Nephron (organoid): ENCODE results near the gene PCGF1.
A peak's percentile ranks its signal among the peaks of the same experiment; 100 is the strongest.

ENCODE experiments used
- H3K27ac Mint-ChIP-seq, 3 experiments: 2 replicates each; pipeline ENCODE4 v1.8.0; 2020; ENCODE audit warnings: mixed read lengths in 3 of 3, mild to moderate bottlenecking in 2 of 3, moderate library complexity in 1 of 3
- H3K27me3 Mint-ChIP-seq: 2 replicates; pipeline ENCODE4 v1.8.0; 2021; ENCODE audit warnings: low read depth, mild to moderate bottlenecking, moderate library complexity, mixed read lengths
- H3K36me3 Mint-ChIP-seq: 2 replicates; pipeline ENCODE4 v1.8.0; 2020; ENCODE audit warnings: low read depth, mixed read lengths
- H3K4me1 Mint-ChIP-seq: 2 replicates; pipeline ENCODE4 v1.8.0; 2020; ENCODE audit warnings: mixed read lengths
- H3K4me3 Mint-ChIP-seq, 3 experiments: 2 replicates each; pipeline ENCODE4 v1.8.0; 2020; ENCODE audit warnings: mild to moderate bottlenecking in 3 of 3, mixed read lengths in 3 of 3, moderate library complexity in 2 of 3
- H3K9me3 Mint-ChIP-seq: 2 replicates; pipeline ENCODE4 v1.8.0; 2020; ENCODE audit warnings: mixed read lengths
- TF ChIP-seq, protein P1 (sequence below), 3 experiments: fragments of 200-600 bp; sonication (generic); IDR thresholded peaks; one replicate each; pipeline ENCODE4 v1.5.0; 2021; ENCODE audit warnings: antibody characterized with exemption in 3 of 3; ENCODE audit not compliant: unreplicated experiment in 3 of 3

PCGF1 gene

GRCh38 chr2:74514368-74515270 is 7.1 kb upstream of the PCGF1 start, which contains the start of gene TLX2:
TLX2 (plus strand) TSS chr2:74514450; CDS start chr2:74514807, 357 bp downstream.
- H3K27ac Mint-ChIP-seq = no peak within 1 kb of the TSS
- H3K36me3 Mint-ChIP-seq = no peaks in the 10 kb centered on the region
- H3K9me3 Mint-ChIP-seq = no peaks in the 10 kb centered on the region
- H3K27me3 Mint-ChIP-seq = peaks cover 99% of the 10 kb centered on the region
- peak within 1 kb of the TSS in 2 of 3 experiments; percentile 32 to 59 for H3K4me3 Mint-ChIP-seq
- H3K4me1 Mint-ChIP-seq = no peaks in the 10 kb centered on the region
- TF ChIP-seq, protein P1, sequence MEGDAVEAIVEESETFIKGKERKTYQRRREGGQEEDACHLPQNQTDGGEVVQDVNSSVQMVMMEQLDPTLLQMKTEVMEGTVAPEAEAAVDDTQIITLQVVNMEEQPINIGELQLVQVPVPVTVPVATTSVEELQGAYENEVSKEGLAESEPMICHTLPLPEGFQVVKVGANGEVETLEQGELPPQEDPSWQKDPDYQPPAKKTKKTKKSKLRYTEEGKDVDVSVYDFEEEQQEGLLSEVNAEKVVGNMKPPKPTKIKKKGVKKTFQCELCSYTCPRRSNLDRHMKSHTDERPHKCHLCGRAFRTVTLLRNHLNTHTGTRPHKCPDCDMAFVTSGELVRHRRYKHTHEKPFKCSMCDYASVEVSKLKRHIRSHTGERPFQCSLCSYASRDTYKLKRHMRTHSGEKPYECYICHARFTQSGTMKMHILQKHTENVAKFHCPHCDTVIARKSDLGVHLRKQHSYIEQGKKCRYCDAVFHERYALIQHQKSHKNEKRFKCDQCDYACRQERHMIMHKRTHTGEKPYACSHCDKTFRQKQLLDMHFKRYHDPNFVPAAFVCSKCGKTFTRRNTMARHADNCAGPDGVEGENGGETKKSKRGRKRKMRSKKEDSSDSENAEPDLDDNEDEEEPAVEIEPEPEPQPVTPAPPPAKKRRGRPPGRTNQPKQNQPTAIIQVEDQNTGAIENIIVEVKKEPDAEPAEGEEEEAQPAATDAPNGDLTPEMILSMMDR (IDR thresholded peaks at IDR 0.05; ENCODE audit: unreplicated experiment in 3 of 3) = no peak

- peak overlapping the region in 1 of 3 experiments; percentile 19 for H3K4me3 Mint-ChIP-seq
- no peaks in the 10 kb centered on the region for H3K36me3 Mint-ChIP-seq
- no peaks in the 10 kb centered on the region for H3K9me3 Mint-ChIP-seq
- H3K4me1 Mint-ChIP-seq = no peaks in the 10 kb centered on the region
- no peak overlapping the region for H3K27ac Mint-ChIP-seq
- TF ChIP-seq, protein P1 (IDR thresholded peaks at IDR 0.05; ENCODE audit: unreplicated experiment in 3 of 3) = no peak
- H3K27me3 Mint-ChIP-seq = peaks cover 99% of the 10 kb centered on the region
Observed at GRCh38 chr2:74513605-74514367, 6.3 kb upstream of the PCGF1 start.

DNA sequence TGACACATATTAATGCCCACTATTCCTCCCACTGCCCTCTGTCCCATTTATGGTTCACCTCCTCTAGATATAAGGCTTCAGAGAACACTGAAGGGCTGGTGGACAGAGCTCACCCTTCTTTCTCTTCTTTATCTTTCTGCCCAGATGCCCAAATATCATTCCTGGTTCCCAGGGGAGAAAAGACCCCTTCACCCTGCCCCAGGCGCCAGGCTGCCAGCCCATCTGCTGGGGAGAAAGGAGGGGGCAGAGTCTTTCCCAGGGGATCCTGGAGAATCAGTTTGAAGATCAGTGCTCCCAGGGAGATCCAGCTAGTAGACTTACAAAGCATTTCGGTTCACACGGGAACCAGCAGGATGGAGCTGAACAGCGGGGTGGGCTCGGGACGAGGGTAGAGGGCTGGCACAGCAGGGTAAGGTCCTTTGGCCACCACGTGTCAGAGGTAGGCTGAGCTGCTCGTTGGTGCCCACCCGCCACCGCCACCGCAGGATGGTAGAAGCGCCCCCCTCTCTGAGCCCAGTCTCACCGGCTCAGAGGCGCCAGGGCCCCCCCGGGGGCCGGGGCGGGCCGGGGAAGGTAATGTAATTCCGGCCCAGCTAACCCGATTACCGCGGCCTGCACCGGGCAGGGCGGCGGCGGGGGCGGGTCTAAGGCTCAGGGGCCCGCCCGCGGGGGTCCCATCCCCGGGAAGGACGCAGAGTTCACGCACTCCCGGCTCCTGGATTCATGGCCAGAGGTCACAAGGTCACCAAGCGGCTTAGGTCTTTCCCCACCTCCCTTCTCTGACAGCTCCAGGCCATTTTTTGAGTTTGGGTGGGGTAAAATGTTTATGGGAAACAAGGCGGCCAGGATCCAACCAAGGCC is 5.5 kb upstream of the PCGF1 start:
- H3K4me3 Mint-ChIP-seq = peak overlapping the region in 1 of 3 experiments; percentile 31
- H3K4me1 Mint-ChIP-seq = peaks cover 4% of the 10 kb centered on the region
- H3K27me3 Mint-ChIP-seq = peaks cover 99% of the 10 kb centered on the region
- no peaks in the 10 kb centered on the region for H3K9me3 Mint-ChIP-seq
- TF ChIP-seq, protein P1 (IDR thresholded peaks at IDR 0.05; ENCODE audit: unreplicated experiment in 3 of 3) = no peak
- H3K36me3 Mint-ChIP-seq = no peaks in the 10 kb centered on the region
- no peak overlapping the region for H3K27ac Mint-ChIP-seq

- H3K36me3 Mint-ChIP-seq = peaks cover 13% of the 10 kb centered on the region
- H3K27me3 Mint-ChIP-seq = peaks cover 98% of the 10 kb centered on the region
- TF ChIP-seq, protein P1 (IDR thresholded peaks at IDR 0.05; ENCODE audit: unreplicated experiment in 3 of 3) = no peak
- H3K27ac Mint-ChIP-seq = no peak overlapping the region
- H3K9me3 Mint-ChIP-seq = no peaks in the 10 kb centered on the region
- no peak overlapping the region for H3K4me3 Mint-ChIP-seq
- H3K4me1 Mint-ChIP-seq = peaks cover 17% of the 10 kb centered on the region
Observed at GRCh38 chr2:74511104-74511989, 3.9 kb upstream of the PCGF1 start.

GRCh38 chr2:74510272-74510671 is 2.8 kb upstream of the PCGF1 start:
- Mint-ChIP-seq H3K27me3 (peaks cover 94% of the 10 kb centered on the region), H3K4me3 (no peak overlapping the region), H3K4me1 (peaks cover 18% of the 10 kb centered on the region), H3K36me3 (peaks cover 19% of the 10 kb centered on the region), H3K27ac (no peak overlapping the region), H3K9me3 (no peaks in the 10 kb centered on the region)
- TF ChIP-seq, protein P1 (IDR thresholded peaks at IDR 0.05; ENCODE audit: unreplicated experiment in 3 of 3) = no peak
